Endodermal cell (in vitro differentiated cells): ENCODE data around the gene PELI2. TPM values are rescaled to one million over a fixed set of nuclear protein-coding genes. Genes with fewer than 3 reads are reported as not detected.

Experiments
- DNase-seq: peaks from one replicate; pipeline ENCODE4 v3.0.0-alpha.2; 2017
- H3K27ac ChIP-seq: 2 replicates; pipeline ENCODE4 v1.5.1; 2013; ENCODE audit warnings: mild to moderate bottlenecking, low read depth, low read length, moderate library complexity
- H3K27me3 ChIP-seq: 2 replicates; pipeline ENCODE4 v1.6.1; 2013; ENCODE audit warnings: mild to moderate bottlenecking, low read length, moderate library complexity; ENCODE audit not compliant: insufficient read depth, control insufficient read depth, poor library complexity, severe bottlenecking
- H3K36me3 ChIP-seq: 2 replicates; pipeline ENCODE4 v1.7.0; 2013; ENCODE audit warnings: mild to moderate bottlenecking, low read length, moderate library complexity; ENCODE audit not compliant: control insufficient read depth, insufficient read depth
- H3K4me1 ChIP-seq: one replicate; pipeline ENCODE4 v1.7.0; 2013; ENCODE audit warnings: low read length; ENCODE audit not compliant: control insufficient read depth, insufficient read depth
- H3K4me3 ChIP-seq: 2 replicates; pipeline ENCODE4 v1.5.1; 2013; ENCODE audit warnings: mild to moderate bottlenecking, low read length, moderate library complexity
- H3K9ac ChIP-seq: 2 replicates; pipeline ENCODE4 v1.6.1; 2013; ENCODE audit warnings: mild to moderate bottlenecking, low read length, moderate library complexity; ENCODE audit not compliant: poor library complexity, severe bottlenecking; ENCODE audit errors: extremely low read depth
- H3K9me3 ChIP-seq: 2 replicates; pipeline ENCODE4 v1.6.1; 2013; ENCODE audit warnings: mild to moderate bottlenecking, low read length, moderate library complexity; ENCODE audit not compliant: control insufficient read depth
- H3K27ac Mint-ChIP-seq: 2 replicates; pipeline ENCODE4 v1.8.0; 2020; ENCODE audit warnings: mixed read lengths
- H3K27me3 Mint-ChIP-seq: 2 replicates; pipeline ENCODE4 v1.8.0; 2021; ENCODE audit warnings: mild to moderate bottlenecking, mixed read lengths; ENCODE audit not compliant: insufficient read depth
- H3K36me3 Mint-ChIP-seq: 2 replicates; pipeline ENCODE4 v1.8.0; 2020; ENCODE audit warnings: low read depth, mixed read lengths
- H3K4me1 Mint-ChIP-seq: 2 replicates; pipeline ENCODE4 v1.8.0; 2020; ENCODE audit warnings: mixed read lengths
- H3K4me3 Mint-ChIP-seq: 2 replicates; pipeline ENCODE4 v1.8.0; 2020; ENCODE audit warnings: mild to moderate bottlenecking, moderate library complexity, mixed read lengths
- H3K9me3 Mint-ChIP-seq: 2 replicates; pipeline ENCODE4 v1.8.0; 2020; ENCODE audit warnings: mild to moderate bottlenecking, mixed read lengths
- CTCF ChIP-seq: fragments of 200-600 bp; sonication (generic); conservative IDR thresholded peaks from 2 replicates; pipeline ENCODE4 v1.5.0; 2021; ENCODE audit warnings: antibody characterized with exemption, mild to moderate bottlenecking
- WGBS, 2 experiments: methylation state at CpG; one replicate each; pipeline versions ENCODE4 v1.1.5 to v1.1.7; 2013; ENCODE audit warnings: missing lambda C conversion rate in 2 of 2, mixed read lengths in 1 of 2; ENCODE audit not compliant: insufficient coverage in 1 of 2, insufficient read length in 1 of 2; 5-methylcytosine and 5-hydroxymethylcytosine counted together
- total RNA-seq, 2 donors: library from RNA; stranded (reverse); fragmentation: NEBNext Ultra II Directional in 1 of 2; extraction: Animal tissue kit (Norgen Biotek cat#: 25700) in 1 of 2; gene quantifications; 2 replicates in 1 of 2; 3 replicates in 1 of 2; pipeline ENCODE4 v1.2.1, GENCODE V29; 2021

PELI2 gene
- total RNA-seq, 2 donors from 2014 or later: 5.9 to 8.1 TPM

GRCh38 chr14:56115976-56116893 is 2.0 kb upstream of the PELI2 start:
- Histone ChIP-seq H3K9me3 (no peaks in the 10 kb centered on the region), H3K36me3 (no peaks in the 10 kb centered on the region), H3K9ac (no peak overlapping the region), H3K4me3 (no peak overlapping the region), H3K27me3 (peaks cover 27% of the 10 kb centered on the region), H3K4me1 (no peaks in the 10 kb centered on the region), H3K27ac (no peak overlapping the region)
- Mint-ChIP-seq H3K36me3 (no peaks in the 10 kb centered on the region), H3K4me1 (peaks cover 15% of the 10 kb centered on the region), H3K4me3 (no peak overlapping the region), H3K9me3 (no peaks in the 10 kb centered on the region), H3K27ac (no peak overlapping the region), H3K27me3 (peaks cover 41% of the 10 kb centered on the region)
- DNase-seq: no peak
- no peak for TF ChIP-seq CTCF
- WGBS, 2 experiments: 81 to 92% methylated on average over 7 to 8 of the region's 8 CpGs

DNA sequence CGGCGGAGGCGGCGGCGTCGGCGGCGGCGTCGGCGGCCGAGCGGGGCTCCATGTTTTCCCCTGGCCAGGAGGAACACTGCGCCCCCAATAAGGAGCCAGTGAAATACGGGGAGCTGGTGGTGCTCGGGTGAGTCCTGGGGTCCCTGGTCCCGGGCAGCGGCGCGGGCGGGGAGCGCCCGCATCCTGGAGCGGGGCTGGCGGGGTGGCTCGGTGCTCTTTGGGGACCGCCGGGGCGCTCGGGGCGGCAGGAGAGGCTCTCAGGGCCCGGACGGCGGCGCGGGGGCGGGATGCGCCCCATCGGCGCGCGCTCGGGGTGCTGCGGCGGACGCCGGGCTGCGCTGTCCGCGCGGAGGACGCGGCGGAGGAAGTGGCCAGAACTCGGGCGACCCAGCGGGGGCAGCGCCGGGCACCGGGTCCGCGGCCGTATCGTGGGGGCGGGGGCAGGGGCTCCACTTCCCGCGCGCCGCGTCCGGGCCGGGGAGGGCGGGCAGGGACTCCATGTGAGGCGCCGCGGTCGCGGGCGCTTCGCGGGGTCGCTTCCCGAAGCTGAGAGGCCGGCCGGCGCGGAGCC is 485 bp downstream of the PELI2 start:
- peak overlapping the region; percentile 76 for H3K4me3 Mint-ChIP-seq
- peak; percentile 63 for DNase-seq

More for the DNA sequence above, 485 bp downstream of the PELI2 start:
- H3K9me3 Mint-ChIP-seq: no peaks in the 10 kb centered on the region
- 0% methylated on average over 14 to 87 of the region's 87 CpGs for WGBS, 2 experiments
- peaks cover 49% of the 10 kb centered on the region for H3K27me3 Mint-ChIP-seq
- Histone ChIP-seq H3K27ac (peak overlapping the region; percentile 40), H3K4me1 (no peaks in the 10 kb centered on the region), H3K4me3 (peak overlapping the region; percentile 80), H3K9me3 (no peaks in the 10 kb centered on the region), H3K9ac (no peak overlapping the region), H3K36me3 (no peaks in the 10 kb centered on the region), H3K27me3 (peaks cover 41% of the 10 kb centered on the region)
- H3K27ac Mint-ChIP-seq: no peak overlapping the region
- no peak for TF ChIP-seq CTCF
- no peaks in the 10 kb centered on the region for H3K36me3 Mint-ChIP-seq
- peaks cover 15% of the 10 kb centered on the region for H3K4me1 Mint-ChIP-seq
